Measurements from ENCODE around the gene RTP4.

RTP4 gene

DNA sequence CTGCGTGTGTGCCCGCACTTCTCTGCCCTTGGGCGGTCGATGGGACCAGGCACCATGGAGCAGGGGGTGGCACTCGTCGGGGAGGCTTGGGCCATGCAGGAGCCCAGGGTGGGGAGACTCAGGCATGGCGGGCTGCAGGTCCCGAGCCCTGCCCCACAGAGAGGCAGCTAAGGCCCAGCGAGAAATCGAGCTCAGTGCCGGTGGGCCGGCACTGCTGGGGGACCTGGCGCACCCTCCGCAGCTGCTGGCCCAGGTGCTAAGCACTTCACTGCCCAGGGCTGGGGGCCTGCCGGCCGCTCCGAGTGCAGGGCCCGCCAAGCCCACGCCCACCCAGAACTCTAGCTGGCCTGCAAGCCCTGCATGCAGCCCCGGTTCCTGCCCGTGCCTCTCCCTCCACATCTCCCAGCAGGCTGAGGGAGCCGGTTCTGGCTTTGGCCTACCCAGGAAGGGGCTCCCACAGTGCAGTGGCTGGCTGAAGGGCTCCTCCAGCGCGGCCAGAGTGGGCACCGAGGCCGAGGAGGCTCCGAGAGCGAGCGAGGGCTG is 553 bp upstream of the RTP4 start:
- H3K4me3 ChIP-seq (ENCODE audit: low read length) = no peak overlapping the region
- TF ChIP-seq, protein P1, sequence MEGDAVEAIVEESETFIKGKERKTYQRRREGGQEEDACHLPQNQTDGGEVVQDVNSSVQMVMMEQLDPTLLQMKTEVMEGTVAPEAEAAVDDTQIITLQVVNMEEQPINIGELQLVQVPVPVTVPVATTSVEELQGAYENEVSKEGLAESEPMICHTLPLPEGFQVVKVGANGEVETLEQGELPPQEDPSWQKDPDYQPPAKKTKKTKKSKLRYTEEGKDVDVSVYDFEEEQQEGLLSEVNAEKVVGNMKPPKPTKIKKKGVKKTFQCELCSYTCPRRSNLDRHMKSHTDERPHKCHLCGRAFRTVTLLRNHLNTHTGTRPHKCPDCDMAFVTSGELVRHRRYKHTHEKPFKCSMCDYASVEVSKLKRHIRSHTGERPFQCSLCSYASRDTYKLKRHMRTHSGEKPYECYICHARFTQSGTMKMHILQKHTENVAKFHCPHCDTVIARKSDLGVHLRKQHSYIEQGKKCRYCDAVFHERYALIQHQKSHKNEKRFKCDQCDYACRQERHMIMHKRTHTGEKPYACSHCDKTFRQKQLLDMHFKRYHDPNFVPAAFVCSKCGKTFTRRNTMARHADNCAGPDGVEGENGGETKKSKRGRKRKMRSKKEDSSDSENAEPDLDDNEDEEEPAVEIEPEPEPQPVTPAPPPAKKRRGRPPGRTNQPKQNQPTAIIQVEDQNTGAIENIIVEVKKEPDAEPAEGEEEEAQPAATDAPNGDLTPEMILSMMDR (conservative IDR thresholded peaks at IDR 0.05; ENCODE audit: low read depth, low read length) = no peak
- DNase-seq (ENCODE audit: low read depth) = no peak

DNA sequence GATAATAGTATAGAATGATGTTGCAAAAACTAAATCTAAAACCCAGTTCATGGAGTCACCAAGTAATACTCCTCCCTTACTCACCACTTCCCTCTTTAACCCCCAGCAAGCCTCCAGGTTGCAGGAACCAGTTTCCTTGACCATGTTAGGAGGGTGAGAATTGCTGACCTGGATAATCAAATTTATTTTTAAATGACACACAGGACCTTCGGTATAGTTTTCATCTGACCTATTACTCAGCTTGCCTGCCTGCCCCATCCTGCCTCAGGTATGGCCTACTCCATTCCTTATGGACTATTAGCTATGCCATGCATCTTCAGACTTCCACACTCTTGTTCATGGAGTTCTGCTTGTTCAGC is 883 bp downstream of the RTP4 start:
- no peak for DNase-seq (ENCODE audit: low read depth)
- H3K4me3 ChIP-seq (ENCODE audit: low read length) = no peak overlapping the region

DNA sequence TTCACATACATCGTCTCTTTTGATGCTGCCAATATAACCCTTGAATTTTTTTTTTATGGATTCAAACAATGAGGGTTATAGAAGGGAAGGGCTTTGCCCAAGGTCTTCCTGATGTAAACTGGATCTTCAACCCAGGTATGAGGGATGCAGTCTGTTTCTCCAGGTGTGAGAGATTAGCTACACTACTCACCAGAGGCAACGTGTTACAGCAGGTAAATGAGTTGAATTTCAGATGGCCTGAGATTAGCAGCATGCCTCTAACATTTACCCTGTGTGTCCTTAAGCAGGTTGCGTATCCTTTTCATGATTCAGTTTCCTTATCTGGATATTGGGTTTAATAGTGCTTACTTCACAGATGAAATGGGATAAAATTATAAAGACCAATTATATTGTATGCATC is 1.9 kb downstream of the RTP4 start:
- no peak overlapping the region for H3K4me3 ChIP-seq (ENCODE audit: low read length)

More for the DNA sequence above, 883 bp downstream of the RTP4 start:
- TF ChIP-seq, protein P1 (conservative IDR thresholded peaks at IDR 0.05; ENCODE audit: low read depth, low read length) = no peak

DNA sequence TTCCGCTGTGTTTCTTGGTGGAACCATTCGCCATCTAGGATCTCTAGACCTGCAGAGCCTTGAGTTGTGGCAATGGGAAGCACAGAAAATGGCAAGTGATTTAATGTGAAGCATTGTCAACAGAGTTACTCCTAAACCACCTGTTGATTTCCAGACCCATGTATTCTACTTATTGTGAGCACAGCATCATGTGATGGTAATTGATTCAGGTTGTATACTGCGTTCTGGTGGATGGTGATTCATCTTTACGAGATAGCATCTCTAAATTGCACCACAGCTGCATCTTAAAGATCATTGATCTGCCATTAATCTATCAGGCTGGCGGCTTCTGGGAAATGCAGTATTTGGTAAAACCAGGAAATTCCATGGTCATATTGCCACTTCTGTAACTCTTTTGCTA is 7.4 kb downstream of the RTP4 start:
- DNase-seq (ENCODE audit: low read depth) = no peak
- no peak overlapping the region for H3K4me3 ChIP-seq (ENCODE audit: low read length)
- TF ChIP-seq, protein P1 (conservative IDR thresholded peaks at IDR 0.05; ENCODE audit: low read depth, low read length) = no peak

More for the DNA sequence above, 1.9 kb downstream of the RTP4 start:
- TF ChIP-seq, protein P1 (conservative IDR thresholded peaks at IDR 0.05; ENCODE audit: low read depth, low read length) = no peak
- no peak for DNase-seq (ENCODE audit: low read depth)

DNA sequence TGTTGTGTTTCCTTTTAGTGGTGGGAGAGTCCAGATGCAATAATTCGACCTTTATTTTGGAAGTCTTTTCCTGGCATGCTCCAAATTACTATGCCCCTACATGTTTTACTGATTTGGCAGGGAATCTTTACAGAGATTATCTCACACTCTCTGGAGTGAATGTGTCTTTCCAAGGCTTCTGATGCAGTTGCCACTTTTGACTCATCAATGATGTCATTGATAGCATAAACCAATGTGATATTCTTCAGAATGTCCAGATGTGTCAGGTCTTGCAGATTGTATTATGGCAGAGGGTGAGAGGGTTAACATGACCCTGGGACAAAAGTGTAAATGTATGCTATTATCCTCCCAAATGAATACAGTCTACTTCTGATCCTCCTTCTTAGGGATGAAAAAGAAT is 9.7 kb downstream of the RTP4 start:
- no peak for DNase-seq (ENCODE audit: low read depth)
- H3K4me3 ChIP-seq (ENCODE audit: low read length) = no peak overlapping the region
- TF ChIP-seq, protein P1 (conservative IDR thresholded peaks at IDR 0.05; ENCODE audit: low read depth, low read length) = no peak

DNA sequence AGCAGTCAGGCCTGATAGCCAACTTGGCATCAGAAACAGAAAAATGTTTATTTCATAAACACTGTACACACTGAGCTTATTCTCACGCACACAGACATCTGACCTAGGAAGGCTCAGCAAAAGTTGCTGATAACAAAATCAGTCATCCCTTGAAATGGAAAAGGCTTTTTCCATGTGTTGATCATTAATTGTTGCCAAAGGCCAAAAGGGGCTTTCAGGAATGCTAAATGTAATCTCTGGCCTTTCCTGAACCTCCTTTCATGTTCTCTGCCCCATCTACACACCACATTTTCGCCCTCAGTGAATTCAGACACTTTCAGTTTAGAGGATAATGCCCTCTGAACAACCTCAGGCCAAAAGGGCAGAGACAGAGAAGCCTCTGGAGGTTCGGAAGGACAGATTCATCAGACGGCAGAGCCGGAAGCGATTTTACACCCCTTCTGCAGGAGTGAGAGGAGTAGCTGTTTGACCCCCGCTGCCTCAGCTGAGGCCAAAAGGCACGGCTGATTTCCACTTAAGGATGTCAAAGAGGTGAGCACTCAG is 14.5 kb downstream of the RTP4 start:
- no peak for DNase-seq (ENCODE audit: low read depth)
- TF ChIP-seq, protein P1 (conservative IDR thresholded peaks at IDR 0.05; ENCODE audit: low read depth, low read length) = no peak
- no peak overlapping the region for H3K4me3 ChIP-seq (ENCODE audit: low read length)

DNA sequence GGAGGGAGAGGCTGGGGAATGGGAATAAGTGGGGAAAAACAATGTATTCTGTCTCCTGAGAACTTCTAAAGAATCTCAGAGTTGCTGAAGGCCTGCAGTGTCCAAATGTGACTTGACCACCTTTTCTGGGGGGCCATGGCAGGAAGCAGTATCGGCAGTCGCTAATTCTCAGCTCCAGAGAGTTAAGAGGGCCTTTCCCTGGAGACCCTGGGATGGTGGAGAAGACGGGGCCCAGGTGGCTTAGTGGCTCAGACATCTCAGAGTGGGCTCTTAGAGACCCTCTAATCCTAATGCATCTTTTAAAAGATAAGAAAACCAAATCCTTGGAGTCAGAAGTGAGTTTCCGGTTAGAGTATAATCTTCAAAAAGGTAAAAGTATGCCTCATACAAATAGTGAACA is 15.1 kb downstream of the RTP4 start:
- no peak for DNase-seq (ENCODE audit: low read depth)
- TF ChIP-seq, protein P1 (conservative IDR thresholded peaks at IDR 0.05; ENCODE audit: low read depth, low read length) = no peak
- no peak overlapping the region for H3K4me3 ChIP-seq (ENCODE audit: low read length)

Data from retinal pigment epithelial cell (primary cell).